ENCODE results near the gene HMCN1.

The HMCN1 gene

DNA sequence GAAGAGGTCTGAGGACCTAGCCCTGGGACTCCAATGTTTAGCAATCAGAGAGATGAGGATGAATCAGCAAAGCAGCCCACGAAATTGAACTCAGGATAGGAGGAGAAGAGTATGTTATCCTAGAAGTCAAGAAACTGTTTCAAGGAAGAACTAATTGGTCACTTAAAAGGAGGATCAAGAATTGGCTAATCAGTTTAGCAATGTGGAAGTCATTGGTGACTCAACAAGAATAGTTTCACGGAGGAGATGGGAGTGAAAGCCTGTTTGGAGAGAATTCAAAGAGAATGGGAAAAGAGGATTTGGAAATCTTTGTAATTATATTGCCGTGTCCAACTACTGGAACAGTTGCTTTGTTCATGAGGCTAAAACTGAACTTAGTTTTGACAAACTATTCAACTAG lies 7.4 kb downstream of the HMCN1 start:
- TF ChIP-seq, protein P1, sequence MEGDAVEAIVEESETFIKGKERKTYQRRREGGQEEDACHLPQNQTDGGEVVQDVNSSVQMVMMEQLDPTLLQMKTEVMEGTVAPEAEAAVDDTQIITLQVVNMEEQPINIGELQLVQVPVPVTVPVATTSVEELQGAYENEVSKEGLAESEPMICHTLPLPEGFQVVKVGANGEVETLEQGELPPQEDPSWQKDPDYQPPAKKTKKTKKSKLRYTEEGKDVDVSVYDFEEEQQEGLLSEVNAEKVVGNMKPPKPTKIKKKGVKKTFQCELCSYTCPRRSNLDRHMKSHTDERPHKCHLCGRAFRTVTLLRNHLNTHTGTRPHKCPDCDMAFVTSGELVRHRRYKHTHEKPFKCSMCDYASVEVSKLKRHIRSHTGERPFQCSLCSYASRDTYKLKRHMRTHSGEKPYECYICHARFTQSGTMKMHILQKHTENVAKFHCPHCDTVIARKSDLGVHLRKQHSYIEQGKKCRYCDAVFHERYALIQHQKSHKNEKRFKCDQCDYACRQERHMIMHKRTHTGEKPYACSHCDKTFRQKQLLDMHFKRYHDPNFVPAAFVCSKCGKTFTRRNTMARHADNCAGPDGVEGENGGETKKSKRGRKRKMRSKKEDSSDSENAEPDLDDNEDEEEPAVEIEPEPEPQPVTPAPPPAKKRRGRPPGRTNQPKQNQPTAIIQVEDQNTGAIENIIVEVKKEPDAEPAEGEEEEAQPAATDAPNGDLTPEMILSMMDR (IDR thresholded peaks at IDR 0.05), result no peak
- no peak for TF ChIP-seq ZFX (IDR thresholded peaks at IDR 0.05; ENCODE audit: borderline replicate concordance)
- H3K27ac ChIP-seq, result no peak overlapping the region

DNA sequence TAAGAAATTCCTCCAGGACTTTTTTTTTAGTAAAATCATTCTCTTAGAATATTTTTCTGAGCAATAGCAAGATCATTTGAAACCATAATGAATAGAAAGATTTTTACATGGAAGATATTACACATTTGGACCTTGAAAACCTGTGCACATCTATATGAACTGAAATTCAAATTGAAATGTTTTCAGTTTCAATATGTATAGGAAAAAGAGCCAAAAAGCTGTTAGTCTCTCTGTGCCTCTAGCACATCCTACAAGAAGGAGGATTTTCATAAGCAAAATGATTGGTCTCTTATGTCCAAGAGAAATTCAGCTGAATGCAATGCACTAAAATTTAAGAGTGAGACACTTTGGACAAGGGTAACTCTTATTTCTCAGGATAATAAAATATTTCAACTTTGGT lies 8.2 kb downstream of the HMCN1 start:
- TF ChIP-seq, protein P1 (IDR thresholded peaks at IDR 0.05), result no peak
- TF ChIP-seq ZFX (IDR thresholded peaks at IDR 0.05; ENCODE audit: borderline replicate concordance), result no peak
- H3K27ac ChIP-seq, result no peak overlapping the region

DNA sequence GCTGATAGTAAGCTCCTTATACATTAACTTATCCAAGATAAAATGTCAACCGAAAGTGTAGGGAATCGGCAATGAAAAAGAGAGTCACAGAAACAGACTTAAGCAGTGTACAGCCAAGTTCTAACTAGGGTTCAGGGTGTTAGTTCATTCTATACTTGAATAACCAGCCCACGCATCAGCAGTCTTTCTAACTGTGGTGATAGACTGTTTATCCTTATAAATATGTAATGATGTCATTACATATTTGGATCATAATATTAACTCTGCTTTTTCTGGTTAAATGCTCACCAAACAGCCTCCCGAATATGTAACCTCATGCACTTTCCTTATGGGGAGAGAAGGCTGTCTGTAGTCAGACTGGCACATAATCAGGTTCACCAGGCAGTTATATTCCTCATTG lies 11.0 kb downstream of the HMCN1 start:
- no peak overlapping the region for H3K27ac ChIP-seq
- no peak for TF ChIP-seq ZFX (IDR thresholded peaks at IDR 0.05; ENCODE audit: borderline replicate concordance)
- TF ChIP-seq, protein P1 (IDR thresholded peaks at IDR 0.05), result no peak

DNA sequence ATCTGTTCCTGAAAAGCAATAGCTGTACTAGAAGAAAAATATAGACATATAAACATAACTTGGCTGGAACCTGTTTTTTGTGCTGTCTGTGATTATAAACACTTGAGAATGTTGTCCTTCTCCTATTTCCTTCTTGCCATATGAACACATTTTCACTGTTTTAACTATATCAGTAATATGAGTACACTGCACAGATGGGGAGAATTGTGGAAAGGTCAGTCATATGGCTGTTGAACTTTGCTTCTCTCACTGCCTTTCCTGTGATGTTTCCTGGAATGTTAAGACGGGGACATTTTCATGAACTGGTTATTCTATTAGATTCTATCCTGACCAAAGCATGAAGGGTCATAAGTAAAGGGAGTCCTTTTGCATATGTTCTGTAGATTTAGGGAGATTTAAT lies 24.9 kb downstream of the HMCN1 start:
- no peak for TF ChIP-seq ZFX (IDR thresholded peaks at IDR 0.05; ENCODE audit: borderline replicate concordance)
- TF ChIP-seq, protein P1 (IDR thresholded peaks at IDR 0.05), result no peak
- no peak overlapping the region for H3K27ac ChIP-seq

DNA sequence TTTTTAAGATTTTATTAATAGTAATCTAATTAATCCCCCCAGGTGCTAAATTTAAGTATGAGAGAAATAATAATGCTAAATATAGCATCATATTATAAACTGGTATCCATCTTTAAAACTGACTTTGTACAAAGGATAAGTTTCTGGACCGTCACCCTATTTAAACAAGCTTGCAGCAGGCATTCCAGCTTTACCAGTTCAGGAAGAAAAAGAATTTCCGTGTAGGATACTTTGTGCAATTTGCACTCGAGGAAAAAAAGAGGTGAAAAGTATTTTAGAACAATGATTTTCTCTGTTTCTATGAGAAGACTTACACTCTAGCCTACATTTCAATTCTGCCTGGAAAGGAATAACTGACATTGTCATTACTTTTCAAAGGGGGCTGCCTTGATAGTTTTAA lies 27.6 kb downstream of the HMCN1 start:
- no peak overlapping the region for H3K27ac ChIP-seq

DNA sequence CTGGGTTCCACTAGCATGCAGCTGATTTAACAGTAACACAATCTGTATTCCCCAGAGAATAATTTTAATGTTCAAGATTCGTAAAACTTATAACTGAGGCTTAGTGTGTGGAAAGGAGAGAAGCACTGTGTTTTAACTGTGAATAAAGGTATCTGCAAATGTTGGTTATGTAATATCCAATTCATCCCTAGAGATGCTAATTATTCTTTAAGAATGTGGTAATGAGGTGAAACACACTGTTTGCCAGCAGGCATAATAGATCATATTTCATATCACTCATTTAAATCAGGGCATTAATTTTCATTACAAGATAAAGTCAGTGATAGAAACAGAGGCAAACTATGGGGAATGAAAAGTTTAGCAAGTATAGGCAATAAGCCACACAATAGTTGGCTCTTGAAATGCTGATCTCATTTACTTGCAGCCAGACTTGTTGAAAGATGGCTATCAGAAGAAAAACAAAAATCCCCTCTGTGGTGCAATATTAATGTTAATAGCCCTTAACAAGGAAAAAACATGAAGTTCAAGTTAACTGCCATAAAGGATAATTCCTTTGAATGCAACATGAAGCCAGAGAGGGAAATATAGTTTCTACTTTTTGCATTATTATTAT lies 33.4 kb downstream of the HMCN1 start:
- no peak for TF ChIP-seq ZFX (IDR thresholded peaks at IDR 0.05; ENCODE audit: borderline replicate concordance)
- TF ChIP-seq, protein P1 (IDR thresholded peaks at IDR 0.05), result no peak
- no peak overlapping the region for H3K27ac ChIP-seq

More for the DNA sequence above, 27.6 kb downstream of the HMCN1 start:
- TF ChIP-seq ZFX (IDR thresholded peaks at IDR 0.05; ENCODE audit: borderline replicate concordance), result no peak
- TF ChIP-seq, protein P1 (IDR thresholded peaks at IDR 0.05), result no peak

DNA sequence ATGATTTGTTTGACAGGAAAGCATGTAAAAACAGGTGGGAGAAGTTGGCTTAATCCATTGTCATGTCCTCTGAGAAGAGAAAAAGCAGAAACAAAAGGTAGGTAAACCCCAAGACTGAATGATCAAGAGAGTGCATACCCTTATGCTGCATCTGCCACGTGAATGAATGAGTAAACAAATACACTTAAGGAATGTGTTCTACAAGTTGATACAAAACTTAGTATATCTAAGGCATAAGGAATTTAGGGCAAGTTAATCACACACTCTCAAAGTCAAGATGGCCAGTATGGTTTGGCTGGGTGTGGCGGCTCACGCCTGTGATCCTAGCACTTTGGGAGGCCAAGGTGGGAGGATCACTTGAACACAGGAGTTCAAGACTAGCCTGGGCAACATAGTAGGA lies 34.2 kb downstream of the HMCN1 start:
- no peak for TF ChIP-seq ZFX (IDR thresholded peaks at IDR 0.05; ENCODE audit: borderline replicate concordance)
- TF ChIP-seq, protein P1 (IDR thresholded peaks at IDR 0.05), result no peak
- H3K27ac ChIP-seq, result no peak overlapping the region

Data from 22Rv1 (cell line).